GM12878 (cell line): Measurements from ENCODE around the gene PARP16. TPM values are rescaled to one million over a fixed set of nuclear protein-coding genes. Genes with fewer than 3 reads are reported as not detected.

Experiments used
- FOXM1 ChIP-seq: IDR thresholded peaks from 2 replicates; pipeline ENCODE4 v1.6.1; 2012; ENCODE audit warnings: low read depth, mild to moderate bottlenecking, inconsistent platforms, low read length, moderate library complexity
- JUNB ChIP-seq: IDR thresholded peaks from 2 replicates; pipeline ENCODE4 v1.6.1; 2016; ENCODE audit warnings: antibody characterized with exemption, mild to moderate bottlenecking
- polyA plus RNA-seq, 11 experiments: library from polyadenylated mRNA; depleted of rRNA in 4 of 11; unstranded in 6 of 11; stranded (reverse) in 5 of 11; fragments of >200 nt; fragmentation: Nextera tagmentation in 4 of 11; fragmentation: Illumina TruSeq in 1 of 11; extraction: Ambion mirVana in 4 of 11; extraction: Trizol in 1 of 11; gene quantifications; 1 replicate in 1 of 11; 2 replicates in 10 of 11; pipeline versions ENCODE4 v1.2.1 to v1.2.3, GENCODE V29; 2011 to 2016; ENCODE audit warnings: inconsistent platforms in 2 of 11, missing spikeins in 2 of 11, low read depth in 1 of 11
- total RNA-seq, 4 experiments: library from RNA; depleted of rRNA in 3 of 4; stranded (reverse); fragments of >200 nt in 3 of 4; fragmentation: Illumina TruSeq in 1 of 4; extraction: Trizol in 1 of 4; gene quantifications; 2 replicates each; pipeline versions ENCODE4 v1.2.1 to v1.2.3, GENCODE V29; 2013 to 2021
- TF ChIP-seq, protein P1 (sequence below): fragments of 450-650 bp; IDR thresholded peaks from 2 replicates; pipeline ENCODE4 v1.6.1; 2017; ENCODE audit warnings: mild to moderate bottlenecking, moderate library complexity
- TF ChIP-seq, protein P2 (sequence below): fragments of 450-650 bp; formaldehyde crosslinking; IDR thresholded peaks from 2 replicates; pipeline ENCODE4 v1.4.0; 2020; ENCODE audit warnings: mild to moderate bottlenecking, moderate library complexity

Gene PARP16
- total and polyA plus RNA-seq, 10 of the 15 experiments (the other 5 are each of a cell fraction or from before 2014, with no cell fraction given) = 4.9 to 15.7 (median 9.9) TPM

DNA sequence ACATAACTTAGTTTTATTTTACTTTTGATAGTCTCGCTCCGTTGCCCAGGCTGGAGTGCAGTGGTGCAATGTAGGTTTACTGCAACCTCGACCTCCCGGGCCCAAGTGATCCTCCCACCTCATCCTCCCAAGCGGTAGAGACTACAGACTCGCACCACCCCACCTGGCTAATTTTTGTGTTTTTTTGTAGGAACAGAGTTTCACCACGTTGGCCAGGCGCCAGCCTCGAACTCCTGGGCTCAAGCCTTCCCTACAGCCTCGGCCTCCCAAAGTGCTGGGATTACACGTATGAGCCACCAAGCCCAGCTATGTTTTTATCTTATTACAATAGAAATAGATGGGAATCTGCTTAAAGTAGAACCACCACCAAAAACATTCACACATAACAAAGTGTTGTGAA is 12.0 kb upstream of the PARP16 start (continued):
- TF ChIP-seq, protein P1, sequence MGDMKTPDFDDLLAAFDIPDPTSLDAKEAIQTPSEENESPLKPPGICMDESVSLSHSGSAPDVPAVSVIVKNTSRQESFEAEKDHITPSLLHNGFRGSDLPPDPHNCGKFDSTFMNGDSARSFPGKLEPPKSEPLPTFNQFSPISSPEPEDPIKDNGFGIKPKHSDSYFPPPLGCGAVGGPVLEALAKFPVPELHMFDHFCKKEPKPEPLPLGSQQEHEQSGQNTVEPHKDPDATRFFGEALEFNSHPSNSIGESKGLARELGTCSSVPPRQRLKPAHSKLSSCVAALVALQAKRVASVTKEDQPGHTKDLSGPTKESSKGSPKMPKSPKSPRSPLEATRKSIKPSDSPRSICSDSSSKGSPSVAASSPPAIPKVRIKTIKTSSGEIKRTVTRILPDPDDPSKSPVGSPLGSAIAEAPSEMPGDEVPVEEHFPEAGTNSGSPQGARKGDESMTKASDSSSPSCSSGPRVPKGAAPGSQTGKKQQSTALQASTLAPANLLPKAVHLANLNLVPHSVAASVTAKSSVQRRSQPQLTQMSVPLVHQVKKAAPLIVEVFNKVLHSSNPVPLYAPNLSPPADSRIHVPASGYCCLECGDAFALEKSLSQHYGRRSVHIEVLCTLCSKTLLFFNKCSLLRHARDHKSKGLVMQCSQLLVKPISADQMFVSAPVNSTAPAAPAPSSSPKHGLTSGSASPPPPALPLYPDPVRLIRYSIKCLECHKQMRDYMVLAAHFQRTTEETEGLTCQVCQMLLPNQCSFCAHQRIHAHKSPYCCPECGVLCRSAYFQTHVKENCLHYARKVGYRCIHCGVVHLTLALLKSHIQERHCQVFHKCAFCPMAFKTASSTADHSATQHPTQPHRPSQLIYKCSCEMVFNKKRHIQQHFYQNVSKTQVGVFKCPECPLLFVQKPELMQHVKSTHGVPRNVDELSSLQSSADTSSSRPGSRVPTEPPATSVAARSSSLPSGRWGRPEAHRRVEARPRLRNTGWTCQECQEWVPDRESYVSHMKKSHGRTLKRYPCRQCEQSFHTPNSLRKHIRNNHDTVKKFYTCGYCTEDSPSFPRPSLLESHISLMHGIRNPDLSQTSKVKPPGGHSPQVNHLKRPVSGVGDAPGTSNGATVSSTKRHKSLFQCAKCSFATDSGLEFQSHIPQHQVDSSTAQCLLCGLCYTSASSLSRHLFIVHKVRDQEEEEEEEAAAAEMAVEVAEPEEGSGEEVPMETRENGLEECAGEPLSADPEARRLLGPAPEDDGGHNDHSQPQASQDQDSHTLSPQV = no peak
- no peak for TF ChIP-seq JUNB
- TF ChIP-seq FOXM1 = no peak
- TF ChIP-seq, protein P2, sequence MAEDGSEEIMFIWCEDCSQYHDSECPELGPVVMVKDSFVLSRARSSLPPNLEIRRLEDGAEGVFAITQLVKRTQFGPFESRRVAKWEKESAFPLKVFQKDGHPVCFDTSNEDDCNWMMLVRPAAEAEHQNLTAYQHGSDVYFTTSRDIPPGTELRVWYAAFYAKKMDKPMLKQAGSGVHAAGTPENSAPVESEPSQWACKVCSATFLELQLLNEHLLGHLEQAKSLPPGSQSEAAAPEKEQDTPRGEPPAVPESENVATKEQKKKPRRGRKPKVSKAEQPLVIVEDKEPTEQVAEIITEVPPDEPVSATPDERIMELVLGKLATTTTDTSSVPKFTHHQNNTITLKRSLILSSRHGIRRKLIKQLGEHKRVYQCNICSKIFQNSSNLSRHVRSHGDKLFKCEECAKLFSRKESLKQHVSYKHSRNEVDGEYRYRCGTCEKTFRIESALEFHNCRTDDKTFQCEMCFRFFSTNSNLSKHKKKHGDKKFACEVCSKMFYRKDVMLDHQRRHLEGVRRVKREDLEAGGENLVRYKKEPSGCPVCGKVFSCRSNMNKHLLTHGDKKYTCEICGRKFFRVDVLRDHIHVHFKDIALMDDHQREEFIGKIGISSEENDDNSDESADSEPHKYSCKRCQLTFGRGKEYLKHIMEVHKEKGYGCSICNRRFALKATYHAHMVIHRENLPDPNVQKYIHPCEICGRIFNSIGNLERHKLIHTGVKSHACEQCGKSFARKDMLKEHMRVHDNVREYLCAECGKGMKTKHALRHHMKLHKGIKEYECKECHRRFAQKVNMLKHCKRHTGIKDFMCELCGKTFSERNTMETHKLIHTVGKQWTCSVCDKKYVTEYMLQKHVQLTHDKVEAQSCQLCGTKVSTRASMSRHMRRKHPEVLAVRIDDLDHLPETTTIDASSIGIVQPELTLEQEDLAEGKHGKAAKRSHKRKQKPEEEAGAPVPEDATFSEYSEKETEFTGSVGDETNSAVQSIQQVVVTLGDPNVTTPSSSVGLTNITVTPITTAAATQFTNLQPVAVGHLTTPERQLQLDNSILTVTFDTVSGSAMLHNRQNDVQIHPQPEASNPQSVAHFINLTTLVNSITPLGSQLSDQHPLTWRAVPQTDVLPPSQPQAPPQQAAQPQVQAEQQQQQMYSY (CRISPR knock-in tag) = no peak
